PC-3 (cell line): ENCODE measurements around the gene TUBA3E. TPM values are rescaled to one million over a fixed set of nuclear protein-coding genes. Genes with fewer than 3 reads are reported as not detected.
A peak's percentile ranks its signal among the peaks of the same experiment; 100 is the strongest.
"Not testable (repeated sequence)": the region's sequence is repeated elsewhere in the genome, so short reads cannot be mapped to it uniquely, and the experiment has no call there.

Experiments used
- ATAC-seq: fragments of 200-7000 bp; cut with Tn5 transposase; 2 replicates; pipeline ENCODE4 v1.9.1; 2020; ENCODE audit warnings: mild to moderate bottlenecking, moderate library complexity
- BruUV-seq: library from RNA; stranded (reverse); fragments of 400-500 nt; replicated peaks from 2 replicates; lab custom pipeline; 2021; lab: Mats Ljungman, UMichigan
- CTCF ChIA-PET: fragments of 300-600 bp; sonication (Branson Sonifier 250); formaldehyde crosslinking; loops from one replicate; lab custom pipeline; 2022; ENCODE audit warnings: antibody characterized with exemption; lab: Charles Lee
- POLR2A ChIA-PET: fragments of 300-600 bp; sonication (Branson Sonifier 250); formaldehyde crosslinking; loops from one replicate; lab custom pipeline; 2022; ENCODE audit warnings: antibody characterized with exemption; ENCODE audit not compliant: unreplicated experiment; lab: Charles Lee
- DNase-seq: peaks from one replicate; pipeline ENCODE4 v3.0.0-alpha.2; 2015
- H2AFZ ChIP-seq: fragments of 300-600 bp; sonication (generic); 2 replicates; pipeline ENCODE4 v1.6.0; 2016; ENCODE audit warnings: antibody characterized with exemption, low read length
- H3F3A ChIP-seq: fragments of 300-600 bp; sonication (generic); one replicate; pipeline ENCODE4 v1.6.0; 2017; ENCODE audit warnings: antibody characterized with exemption, low read length, control low read depth, mild to moderate bottlenecking; ENCODE audit not compliant: unreplicated experiment
- H3K27ac ChIP-seq: fragments of 300-600 bp; sonication (generic); 2 replicates; pipeline ENCODE4 v1.5.1; 2016; ENCODE audit warnings: mild to moderate bottlenecking, low read length
- H3K27me3 ChIP-seq: fragments of 300-600 bp; sonication (generic); 2 replicates; pipeline ENCODE4 v1.6.1; 2016; ENCODE audit warnings: low read length, mixed read lengths
- H3K36me3 ChIP-seq: fragments of 300-600 bp; sonication (generic); 2 replicates; pipeline ENCODE4 v1.6.1; 2016; ENCODE audit warnings: low read depth, mixed run types, low read length, mixed read lengths
- H3K4me1 ChIP-seq: fragments of 300-600 bp; sonication (generic); 2 replicates; pipeline ENCODE4 v1.5.1; 2016; ENCODE audit warnings: low read length; ENCODE audit not compliant: insufficient read depth
- H3K4me2 ChIP-seq: fragments of 300-600 bp; sonication (generic); 2 replicates; pipeline ENCODE4 v1.6.0; 2016; ENCODE audit warnings: low read length
- H3K4me3 ChIP-seq: fragments of 300-600 bp; sonication (generic); 2 replicates; pipeline ENCODE4 v1.5.1; 2016; ENCODE audit warnings: mild to moderate bottlenecking, low read length, mixed read lengths
- H3K79me2 ChIP-seq: fragments of 300-600 bp; sonication (generic); 2 replicates; pipeline ENCODE4 v1.6.1; 2017; ENCODE audit warnings: low read length, mixed read lengths
- H3K9ac ChIP-seq: fragments of 300-600 bp; sonication (generic); 2 replicates; pipeline ENCODE4 v1.6.0; 2016; ENCODE audit warnings: mild to moderate bottlenecking, low read length
- H3K9me2 ChIP-seq: fragments of 300-600 bp; sonication (generic); replicated peaks from 2 replicates; pipeline ENCODE4 v1.6.1; 2016; ENCODE audit warnings: mixed run types, low read length, mixed read lengths
- H3K9me3 ChIP-seq: fragments of 300-600 bp; sonication (generic); 2 replicates; pipeline ENCODE4 v1.6.1; 2016; ENCODE audit warnings: low read length, mixed read lengths
- H4K20me1 ChIP-seq: fragments of 300-600 bp; sonication (generic); 2 replicates; pipeline ENCODE4 v1.6.1; 2016; ENCODE audit warnings: low read length, mixed read lengths
- CTCF ChIP-seq: fragments of 300-600 bp; sonication (generic); conservative IDR thresholded peaks from 2 replicates; pipeline ENCODE4 v1.5.1; 2017; ENCODE audit warnings: antibody characterized with exemption, low read depth, mild to moderate bottlenecking, low read length
- EZH2 ChIP-seq: fragments of 300-600 bp; sonication (generic); IDR thresholded peaks from one replicate; pipeline ENCODE4 v1.6.1; 2017; ENCODE audit warnings: antibody characterized with exemption, mild to moderate bottlenecking, low read length; ENCODE audit not compliant: unreplicated experiment
- EZH2phosphoT487 ChIP-seq: fragments of 300-600 bp; sonication (generic); IDR thresholded peaks from 2 replicates; pipeline ENCODE4 v1.6.1; 2018; ENCODE audit warnings: mild to moderate bottlenecking, antibody characterized with exemption, low read length, borderline replicate concordance
- intact Hi-C: fragments of 100-400 bp; cut with micrococcal nuclease; formaldehyde crosslinking; loops from 2 replicates; pipeline ENCODE4 v1.9.0; 2023
- total RNA-seq: library from RNA; depleted of rRNA; stranded (reverse); fragments of >200 nt; gene quantifications from 2 replicates; pipeline ENCODE4 v1.2.3, GENCODE V29; 2014

TUBA3E gene
- total RNA-seq, 1 experiment from 2014 or later, result not detected

- not testable (repeated sequence) for H4K20me1 ChIP-seq, H3F3A ChIP-seq, H3K9me3 ChIP-seq, BruUV-seq, H3K27me3 ChIP-seq, H3K9me2 ChIP-seq, H3K36me3 ChIP-seq
- DNase-seq, result peak; percentile 89
- Histone ChIP-seq H3K79me2 (peaks cover 70% of the 10 kb centered on the region), H3K4me3 (peak within 1 kb of the TSS; percentile 95), H3K27ac (peak within 1 kb of the TSS; percentile 69), H2AFZ (peak within 1 kb of the TSS; percentile 93), H3K4me2 (peak within 1 kb of the TSS; percentile 93), H3K4me1 (peaks cover 13% of the 10 kb centered on the region), H3K9ac (peak within 1 kb of the TSS; percentile 95)
- ChIA-PET CTCF (interaction anchor here (0.6 to 0.8 kb wide), 2 partner anchors 135 to 160 kb away, joined by 4 to 5 read pairs; a partner anchor contains a TSS), POLR2A (interaction anchor here (0.5 to 0.7 kb wide), 3 partner anchors 59 to 910 kb away, joined by 3 to 6 read pairs (median 5); no protein-coding TSS in a partner anchor)
- ATAC-seq, result peak; percentile 79
- TF ChIP-seq CTCF, result peak; percentile 56
- intact Hi-C loops, result loop anchor here (1.0 kb wide), 2 partner anchors 59 to 150 kb away; no protein-coding TSS in a partner anchor
These were observed 16.2 kb downstream of the TUBA3E start, which contains the start of gene MZT2B for GRCh38 chr2:130181880-130182682. TSS of gene MZT2B (plus strand) at chr2:130182262. CDS start at chr2:130182283, 21 bp downstream.

GRCh38 chr2:130181325-130181879 lies 16.8 kb downstream of the TUBA3E start, which contains the start of gene SMPD4:
TSS of gene SMPD4 (minus strand) at chr2:130181602. CDS start at chr2:130176592, 5,010 bp downstream.
- peak within 1 kb of the TSS; percentile 95 for H3K9ac ChIP-seq
- H3K27ac ChIP-seq, result peak within 1 kb of the TSS; percentile 69
- no peaks in the 10 kb centered on the region for H3K9me2 ChIP-seq
- 0 out of 2 replicates have a peak, but pooled peaks cover 5% of the 10 kb centered on the region for H4K20me1 ChIP-seq
- ChIA-PET POLR2A (interaction anchor here (0.5 to 0.7 kb wide), 3 partner anchors 60 to 911 kb away, joined by 3 to 6 read pairs (median 5); no protein-coding TSS in a partner anchor), CTCF (interaction anchor here (0.6 to 0.8 kb wide), 2 partner anchors 135 to 161 kb away, joined by 4 to 5 read pairs; a partner anchor contains a TSS)
- peak within 1 kb of the TSS; percentile 93 for H3K4me2 ChIP-seq
- H3K27me3 ChIP-seq, result no peaks in the 10 kb centered on the region
- peak within 1 kb of the TSS; percentile 95 for H3K4me3 ChIP-seq
- no peaks in the 10 kb centered on the region for H3K9me3 ChIP-seq
- no peak for TF ChIP-seq CTCF
- TF ChIP-seq EZH2, result no peak
- no peak for TF ChIP-seq EZH2phosphoT487
- no peaks in the 10 kb centered on the region for H3F3A ChIP-seq
- H3K36me3 ChIP-seq, result no peaks in the 10 kb centered on the region; the same call in 1 of the 2 replicates
- intact Hi-C loops, result loop anchor here (1.0 kb wide), 1 partner anchor 60 kb away; no protein-coding TSS in a partner anchor
- no TSS peak for BruUV-seq
- H3K4me1 ChIP-seq, result peaks cover 13% of the 10 kb centered on the region
- ATAC-seq, result peak; percentile 58
- DNase-seq, result peak; percentile 93
- peak within 1 kb of the TSS; percentile 93 for H2AFZ ChIP-seq
- H3K79me2 ChIP-seq, result peaks cover 76% of the 10 kb centered on the region

GRCh38 chr2:130180404-130181324 lies 17.6 kb downstream of the TUBA3E start:
- peak overlapping the region; percentile 93 for H3K4me2 ChIP-seq

GRCh38 chr2:130174866-130175265 lies 23.4 kb downstream of the TUBA3E start:
- H3K4me1 ChIP-seq, H3K9me3 ChIP-seq, H3F3A ChIP-seq, H3K27ac ChIP-seq, H3K9ac ChIP-seq, H3K27me3 ChIP-seq, intact Hi-C loops, DNase-seq, H3K4me3 ChIP-seq, POLR2A ChIA-PET, H3K36me3 ChIP-seq, ATAC-seq, H4K20me1 ChIP-seq, H3K4me2 ChIP-seq, BruUV-seq, CTCF ChIA-PET, H3K9me2 ChIP-seq, H2AFZ ChIP-seq: not testable (repeated sequence)
- H3K79me2 ChIP-seq, result peaks cover 42% of the 10 kb centered on the region

More at GRCh38 chr2:130180404-130181324, 17.6 kb downstream of the TUBA3E start:
- intact Hi-C loops, result loop anchor here (1.0 kb wide), 1 partner anchor 61 kb away; no protein-coding TSS in a partner anchor
- peaks cover 13% of the 10 kb centered on the region for H3K4me1 ChIP-seq
- H3F3A ChIP-seq, H3K36me3 ChIP-seq, ATAC-seq, H4K20me1 ChIP-seq, H3K9me2 ChIP-seq, H3K9me3 ChIP-seq, H3K27me3 ChIP-seq: not testable (repeated sequence)
- BruUV-seq, result TSS peak; percentile 64
- DNase-seq, result peak; percentile 15
- CTCF ChIA-PET, result interaction anchor here (0.6 to 0.8 kb wide), 3 partner anchors 23 to 161 kb away, joined by 3 to 5 read pairs (median 4); a partner anchor contains a TSS
- H3K4me3 ChIP-seq, result peak overlapping the region; percentile 95
- H2AFZ ChIP-seq, result peak overlapping the region; percentile 93
- peak overlapping the region; percentile 69 for H3K27ac ChIP-seq
- POLR2A ChIA-PET, result interaction anchor here (0.7 kb wide), 1 partner anchor 156 kb away, joined by 5 read pairs; no protein-coding TSS in a partner anchor
- H3K79me2 ChIP-seq, result peaks cover 81% of the 10 kb centered on the region
- H3K9ac ChIP-seq, result peak overlapping the region; percentile 95
